GM12873 (cell line): ENCODE data around the gene SLC2A10.

ENCODE experiments used
- CTCF ChIP-seq: IDR thresholded peaks from 2 replicates; pipeline ENCODE4 v1.5.1; 2012; ENCODE audit warnings: low read depth, mild to moderate bottlenecking, moderate library complexity, low read length, control low read depth; ENCODE audit not compliant: insufficient read depth; ENCODE audit errors: missing control alignments

The SLC2A10 gene

GRCh38 chr20:46708172-46708860 lies 1.1 kb upstream of the SLC2A10 start:
- TF ChIP-seq CTCF, result no peak

GRCh38 chr20:46709055-46709458 lies 392 bp upstream of the SLC2A10 start:
- TF ChIP-seq CTCF, result no peak

GRCh38 chr20:46710153-46710913 lies 884 bp downstream of the SLC2A10 start:
- no peak for TF ChIP-seq CTCF

- TF ChIP-seq CTCF, result no peak
These were observed 2.7 kb downstream of the SLC2A10 start for GRCh38 chr20:46712056-46712636.

GRCh38 chr20:46713957-46714834 lies 4.7 kb downstream of the SLC2A10 start:
- TF ChIP-seq CTCF, result no peak

DNA sequence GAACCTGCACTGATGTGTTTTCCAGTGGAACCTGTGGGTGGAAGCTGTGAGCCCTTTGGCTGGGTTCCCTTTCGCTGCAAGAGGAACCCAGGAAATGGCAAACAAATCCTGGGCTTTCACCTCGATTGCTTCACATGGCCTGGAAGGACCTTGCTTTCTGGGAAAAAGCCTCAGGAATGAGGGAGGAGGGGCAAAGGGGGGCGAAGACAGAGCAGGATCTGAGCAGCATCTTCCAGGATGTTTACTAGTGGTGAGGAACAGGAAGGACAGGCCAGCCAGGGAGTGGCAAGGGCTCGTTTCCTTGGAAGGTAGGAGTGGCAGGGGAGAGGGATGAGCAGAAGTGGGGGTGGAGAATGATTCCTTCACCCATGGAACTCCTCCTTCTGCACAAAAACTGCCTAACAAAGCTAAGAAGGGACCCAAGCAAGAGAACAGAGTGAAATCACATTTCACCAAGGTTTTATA lies 5.9 kb downstream of the SLC2A10 start:
- no peak for TF ChIP-seq CTCF
